Measurements from ENCODE around the gene SLC35E1. TPM values are rescaled to one million over a fixed set of nuclear protein-coding genes. Genes with fewer than 3 reads are reported as not detected.

SLC35E1 gene
- 18.1 to 19.8 TPM (median 19.1 TPM) in 5 replicates for total RNA-seq (2022; extraction: Qiagen RNA extraction)

GRCh38 chr19:16572332-16573211 is at the start of gene SLC35E1:
Gene SLC35E1 (minus strand): TSS chr19:16572415. CDS start chr19:16572364, 51 bp downstream.

GRCh38 chr19:16542045-16542909 is 29.9 kb downstream of the SLC35E1 start, which contains the start of gene CHERP:
Gene CHERP (minus strand): TSS chr19:16542437. CDS start chr19:16542378, 59 bp downstream.

Other genes with a start within 250 kb of the SLC35E1 start
- gene KLF2, start 247.6 kb downstream of the SLC35E1 start, total RNA-seq (2022; extraction: Qiagen RNA extraction), result 15.4 to 33.7 TPM (median 25.2 TPM) in 5 replicates
- 14.2 to 17.9 TPM (median 16.1 TPM) in 5 replicates for gene EPS15L1, start 100.4 kb downstream of the SLC35E1 start, total RNA-seq (2022; extraction: Qiagen RNA extraction)
- gene CALR3, start 76.2 kb downstream of the SLC35E1 start, total RNA-seq (2022; extraction: Qiagen RNA extraction), result 0.15 TPM in 1 of 5 replicates, not detected in the others
- 2.5 to 3.4 TPM (median 2.7 TPM) in 5 replicates for gene C19orf44, start 76.0 kb downstream of the SLC35E1 start, total RNA-seq (2022; extraction: Qiagen RNA extraction)
- 27.4 to 31.5 TPM (median 30.1 TPM) in 5 replicates for gene CHERP, start 30.0 kb downstream of the SLC35E1 start, total RNA-seq (2022; extraction: Qiagen RNA extraction)
- 4.5 to 5.7 TPM (median 5.2 TPM) in 5 replicates for gene MED26, start 55.8 kb upstream of the SLC35E1 start, total RNA-seq (2022; extraction: Qiagen RNA extraction)
- 69.9 to 76.9 TPM (median 72.1 TPM) in 5 replicates for gene SMIM7, start 87.7 kb upstream of the SLC35E1 start, total RNA-seq (2022; extraction: Qiagen RNA extraction)
- 0.93 to 1.2 TPM (median 1.1 TPM) in 5 replicates for gene TMEM38A, start 88.7 kb upstream of the SLC35E1 start, total RNA-seq (2022; extraction: Qiagen RNA extraction)
- gene NWD1, start 147.4 kb upstream of the SLC35E1 start, total RNA-seq (2022; extraction: Qiagen RNA extraction), result not detected in 5 replicates

Measured in A549 treated with Hydrocortisone at 1 μM for 4 hours (cell line).